ENCODE measurements around the gene OLIG1. TPM values are rescaled to one million over a fixed set of nuclear protein-coding genes. Genes with fewer than 3 reads are reported as not detected.

OLIG1 gene
- total and polyA plus RNA-seq, 2 of the 13 experiments (the other 11 are each of a cell fraction or from before 2014, with no cell fraction given): not detected

- Histone ChIP-seq H3K27me3 (ENCODE audit: control insufficient read depth in 1 of 2, insufficient read depth in 2 of 2, low read length in 2 of 2) (peaks cover 20 to 87% of the 10 kb centered on the region in 2 experiments), H2AFZ (ENCODE audit: low read length) (no peak overlapping the region), H4K20me1 (ENCODE audit: insufficient read depth, low read length) (no peaks in the 10 kb centered on the region), H3K4me1 (ENCODE audit: insufficient read depth, low read length) (no peaks in the 10 kb centered on the region), H3K79me2 (ENCODE audit: insufficient read depth, low read length) (no peaks in the 10 kb centered on the region), H3K4me3 (replicated peaks in 1 of 3; ENCODE audit: insufficient read depth in 1 of 3, low read depth in 2 of 3, low read length in 3 of 3) (no peak overlapping the region), H3K4me2 (ENCODE audit: low read depth, low read length) (no peak overlapping the region), H3K9ac (ENCODE audit: insufficient read depth, low read depth, low read length) (no peak overlapping the region), H3K36me3 (replicated peaks in 1 of 2; ENCODE audit: control insufficient read depth in 1 of 2, insufficient read depth in 2 of 2, low read length in 2 of 2) (no peaks in the 10 kb centered on the region), H3K27ac (ENCODE audit: extremely low read length, insufficient read depth, low read length) (no peak overlapping the region), H3K9me3 (ENCODE audit: low read length) (no peaks in the 10 kb centered on the region)
- no TSS peak for BruUV-seq (replicated peaks)
- intact Hi-C loops (cut with micrococcal nuclease; ENCODE audit: unreplicated experiment): no loop called here
- DNase-seq (ENCODE audit: low spot score) (no peak), ATAC-seq (no peak), FAIRE-seq (no peak)
- CTCF ChIA-PET (ENCODE audit: low intra/inter-chr PET ratio, low total read pairs): no interaction called here
- in situ Hi-C loops (cut with HindIII; ENCODE audit: extremely low pct_ligation_motif_present, low pct_unique_long_range_greater_than_20kb): no loop called here
- 12% methylated on average over 12 of the region's 17 CpGs for WGBS (ENCODE audit: low lambda C conversion rate)
- POLR2A ChIA-PET: no interaction called here
- no peak for TF ChIP-seq FUBP1 (CRISPR knock-in tag; IDR thresholded peaks at IDR 0.05; ENCODE audit: borderline replicate concordance)
- TF ChIP-seq ZNF34 (CRISPR knock-in tag; IDR thresholded peaks at IDR 0.05; ENCODE audit: borderline replicate concordance): no peak
- TF ChIP-seq ZNF598 (CRISPR knock-in tag; IDR thresholded peaks at IDR 0.05; ENCODE audit: borderline replicate concordance): no peak
- TF ChIP-seq HNF4G (IDR thresholded peaks at IDR 0.05; ENCODE audit: borderline replicate concordance, low read depth, low read length): no peak
- no peak for TF ChIP-seq HNF4G (CRISPR knock-in tag; IDR thresholded peaks at IDR 0.05; ENCODE audit: borderline replicate concordance, low read depth)
- no peak for TF ChIP-seq ZNF879 (CRISPR knock-in tag; IDR thresholded peaks at IDR 0.05)
- TF ChIP-seq PLSCR1 (CRISPR knock-in tag; IDR thresholded peaks at IDR 0.05; ENCODE audit: borderline replicate concordance): no peak
- TF ChIP-seq ZFP90 (CRISPR knock-in tag; IDR thresholded peaks at IDR 0.05; ENCODE audit: borderline replicate concordance): no peak
- no peak for TF ChIP-seq SRF (IDR thresholded peaks at IDR 0.05; ENCODE audit: low read depth, low read length)
- no peak for TF ChIP-seq ZNF383 (CRISPR knock-in tag; IDR thresholded peaks at IDR 0.05; ENCODE audit: borderline replicate concordance)
- TF ChIP-seq ZNF580 (CRISPR knock-in tag; IDR thresholded peaks at IDR 0.05; ENCODE audit: borderline replicate concordance, low read depth): no peak
- no peak for TF ChIP-seq ZBTB20 (CRISPR knock-in tag; IDR thresholded peaks at IDR 0.05; ENCODE audit: borderline replicate concordance, low read depth)
- no peak for TF ChIP-seq ZKSCAN1 (IDR thresholded peaks at IDR 0.05; ENCODE audit: low read length)
- no peak for TF ChIP-seq ZBTB14 (CRISPR knock-in tag; IDR thresholded peaks at IDR 0.05)
- TF ChIP-seq ETS1 (CRISPR knock-in tag; IDR thresholded peaks at IDR 0.05): no peak
- TF ChIP-seq TFDP2 (CRISPR knock-in tag; IDR thresholded peaks at IDR 0.05): no peak
- no peak for TF ChIP-seq ZBTB46 (CRISPR knock-in tag; IDR thresholded peaks at IDR 0.05; ENCODE audit: borderline replicate concordance)
Measured at GRCh38 chr21:33022489-33022827, 47.5 kb upstream of the OLIG1 start.

Data from HepG2 (cell line).